Esophagus (tissue), 2 donors: ENCODE data around the gene SLC2A10. TPM values are rescaled to one million over a fixed set of nuclear protein-coding genes. Genes with fewer than 3 reads are reported as not detected.
"Not testable (repeated sequence)": the region's sequence is repeated elsewhere in the genome, so short reads cannot be mapped to it uniquely, and the experiment has no call there.

Source experiments
- H3K27ac ChIP-seq, 2 donors: one replicate each; pipeline ENCODE4 v1.5.1; 2013; ENCODE audit warnings: low read depth in 2 of 2, mild to moderate bottlenecking in 2 of 2, inconsistent platforms in 1 of 2, low read length in 1 of 2, moderate library complexity in 1 of 2
- H3K27me3 ChIP-seq, 2 donors: one replicate each; pipeline ENCODE4 v1.6.1; 2013; ENCODE audit warnings: low read length in 2 of 2, control low read depth in 1 of 2, mild to moderate bottlenecking in 1 of 2; ENCODE audit not compliant: insufficient read depth in 2 of 2, control insufficient read depth in 1 of 2
- H3K36me3 ChIP-seq, 2 donors: one replicate each; pipeline ENCODE4 v1.6.1; 2013; ENCODE audit warnings: low read length in 1 of 2; ENCODE audit not compliant: control insufficient read depth in 2 of 2, insufficient read depth in 2 of 2
- H3K4me1 ChIP-seq, 2 donors: one replicate each; pipeline ENCODE4 v1.6.1; 2013; ENCODE audit warnings: low read length in 1 of 2; ENCODE audit not compliant: control insufficient read depth in 2 of 2, insufficient read depth in 2 of 2
- H3K4me3 ChIP-seq, 2 donors: one replicate each; pipeline ENCODE4 v1.5.1; 2013; ENCODE audit warnings: low read length in 2 of 2, mild to moderate bottlenecking in 2 of 2, low read depth in 1 of 2, moderate library complexity in 1 of 2
- H3K9me3 ChIP-seq, 2 donors: one replicate each; pipeline ENCODE4 v1.6.1; 2013; ENCODE audit warnings: mild to moderate bottlenecking in 2 of 2, low read depth in 1 of 2, low read length in 1 of 2, moderate library complexity in 1 of 2; ENCODE audit not compliant: control insufficient read depth in 2 of 2, insufficient read depth in 1 of 2
- WGBS, 2 donors: extraction: QIAGEN DNeasy Blood & Tissue Kit; methylation state at CpG; one replicate each; pipeline ENCODE4 v1.1.7; 2013; 5-methylcytosine and 5-hydroxymethylcytosine counted together
- polyA plus RNA-seq, 2 donors: library from polyadenylated mRNA; stranded (reverse); fragments of 200-250 nt; gene quantifications; one replicate each; pipeline ENCODE4 v1.2.3, GENCODE V29; 2013
- donor health status: healthy with polysubstance abuse.
- donor health status: Bipolar disorder and iron deficiency.

Gene SLC2A10
- polyA plus RNA-seq, 2 donors = 2.6 to 5.4 TPM

DNA sequence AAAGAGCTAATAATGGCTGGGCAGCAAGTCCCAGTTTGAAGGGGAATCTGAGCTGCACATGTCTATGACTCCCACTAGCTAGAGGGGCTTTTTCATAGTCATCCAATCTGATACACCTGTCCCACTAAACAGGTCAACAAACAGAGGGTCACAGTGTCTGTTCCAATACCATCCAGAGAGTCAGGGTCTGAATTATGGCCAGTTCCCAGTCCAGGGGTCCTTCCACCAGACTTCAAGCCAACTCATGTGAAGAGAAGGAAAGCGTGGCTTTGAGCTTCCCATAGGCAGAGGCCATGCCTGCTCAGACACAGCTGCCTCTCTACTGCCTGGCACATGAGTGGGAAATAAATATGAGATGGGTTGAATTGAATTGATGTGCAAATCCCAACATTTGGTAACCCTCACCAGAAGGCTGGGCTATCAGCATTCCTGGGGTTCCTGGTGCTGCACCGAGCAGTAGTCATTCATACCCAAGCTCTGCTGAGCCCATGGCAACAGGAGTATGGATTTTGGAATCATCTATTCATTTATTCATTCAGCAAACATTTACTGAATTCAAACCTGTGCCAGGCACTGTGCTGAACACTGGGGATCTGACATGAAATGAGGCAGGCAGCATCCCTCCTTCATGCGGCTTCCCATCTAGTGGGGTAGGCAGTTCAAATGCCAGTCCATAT is 37.4 kb upstream of the SLC2A10 start:
- Histone ChIP-seq H3K36me3 (no peaks in the 10 kb centered on the region), H3K4me1 (no peaks in the 10 kb centered on the region), H3K27ac (no peak overlapping the region), H3K4me3 (no peak overlapping the region), H3K27me3 (no peaks in the 10 kb centered on the region), H3K9me3 (peaks cover 2 to 6% of the 10 kb centered on the region in 2 donors)
- 90 to 97% methylated on average over 3 of the region's 3 CpGs for WGBS, 2 donors

DNA sequence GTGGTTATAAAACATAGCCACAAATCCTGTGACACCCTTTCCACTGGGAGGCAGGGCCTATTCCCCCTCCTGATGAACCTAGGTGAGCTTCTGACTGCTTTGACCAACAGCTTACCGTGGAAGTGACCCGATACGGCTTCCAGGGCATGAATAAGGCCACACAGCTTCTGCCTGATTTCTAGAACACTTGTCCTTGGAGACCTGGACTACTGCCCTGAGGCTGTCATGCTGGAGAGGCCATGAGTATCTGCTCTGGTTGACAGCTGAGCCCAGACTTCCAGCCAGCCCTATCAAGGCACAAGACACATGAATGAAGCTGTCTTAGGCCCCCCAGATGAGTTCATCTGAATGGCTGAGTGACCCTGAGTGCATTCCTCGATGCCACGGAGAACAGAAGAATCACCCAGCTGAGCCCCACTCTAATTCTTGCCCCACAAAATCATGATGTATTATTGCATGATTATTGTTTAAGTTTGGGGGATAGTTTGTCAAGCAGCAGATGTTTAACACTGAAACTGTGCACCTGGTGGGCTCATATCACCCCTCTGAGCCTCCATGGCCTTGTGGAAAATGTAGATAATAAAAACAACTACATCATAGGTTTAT is 36.8 kb upstream of the SLC2A10 start:
- WGBS, 2 donors = 91 to 95% methylated on average over 5 of the region's 5 CpGs
- Histone ChIP-seq H3K4me3 (no peak overlapping the region), H3K9me3 (peaks cover 2 to 6% of the 10 kb centered on the region in 2 donors), H3K27ac (no peak overlapping the region), H3K4me1 (no peaks in the 10 kb centered on the region), H3K36me3 (no peaks in the 10 kb centered on the region), H3K27me3 (no peaks in the 10 kb centered on the region)

DNA sequence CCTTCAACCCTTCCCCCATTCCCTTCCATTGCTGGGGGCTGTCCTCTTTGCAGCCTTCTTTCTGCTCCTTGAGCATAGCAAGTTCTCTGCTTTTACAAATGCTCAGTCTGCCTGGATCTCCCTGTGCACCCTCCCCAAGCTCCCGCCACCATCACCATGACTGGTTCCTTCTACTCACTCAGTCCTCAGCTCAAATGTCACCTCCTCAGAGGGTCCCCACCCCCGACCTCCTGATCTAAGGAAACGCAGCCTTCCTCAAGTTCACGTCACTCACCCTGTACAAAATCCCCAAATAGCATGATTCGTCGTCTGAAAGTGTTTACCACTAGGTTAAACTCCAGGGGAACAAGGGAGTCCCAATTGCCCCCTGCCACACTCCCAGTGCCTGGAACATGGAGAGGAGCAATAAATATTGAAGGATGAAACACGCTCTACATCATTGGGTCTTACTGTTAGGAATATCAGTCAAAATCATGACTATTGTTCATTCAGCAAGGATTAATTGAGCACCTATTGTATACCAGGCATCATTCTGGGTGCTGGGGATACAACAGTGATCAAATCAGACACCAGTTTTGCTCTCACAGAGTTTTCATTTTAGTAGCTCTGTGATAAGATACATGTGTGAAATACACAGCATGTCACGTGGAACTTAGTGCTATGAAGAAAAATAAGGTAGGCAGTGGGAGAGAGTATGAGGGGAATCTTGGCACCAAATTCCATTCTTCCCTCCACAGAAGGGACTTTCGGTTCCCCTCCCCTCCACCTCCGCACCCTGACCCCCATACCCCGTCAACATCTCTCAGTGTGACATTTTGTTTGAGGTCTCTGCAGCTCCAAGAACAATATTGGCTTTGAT is 35.8 kb upstream of the SLC2A10 start:
- Histone ChIP-seq H3K4me1 (no peaks in the 10 kb centered on the region), H3K27ac (no peak overlapping the region), H3K36me3 (no peaks in the 10 kb centered on the region), H3K4me3 (no peak overlapping the region), H3K27me3 (no peaks in the 10 kb centered on the region), H3K9me3 (peaks cover 2 to 6% of the 10 kb centered on the region in 2 donors)
- 82 to 86% methylated on average over 11 of the region's 11 CpGs for WGBS, 2 donors

DNA sequence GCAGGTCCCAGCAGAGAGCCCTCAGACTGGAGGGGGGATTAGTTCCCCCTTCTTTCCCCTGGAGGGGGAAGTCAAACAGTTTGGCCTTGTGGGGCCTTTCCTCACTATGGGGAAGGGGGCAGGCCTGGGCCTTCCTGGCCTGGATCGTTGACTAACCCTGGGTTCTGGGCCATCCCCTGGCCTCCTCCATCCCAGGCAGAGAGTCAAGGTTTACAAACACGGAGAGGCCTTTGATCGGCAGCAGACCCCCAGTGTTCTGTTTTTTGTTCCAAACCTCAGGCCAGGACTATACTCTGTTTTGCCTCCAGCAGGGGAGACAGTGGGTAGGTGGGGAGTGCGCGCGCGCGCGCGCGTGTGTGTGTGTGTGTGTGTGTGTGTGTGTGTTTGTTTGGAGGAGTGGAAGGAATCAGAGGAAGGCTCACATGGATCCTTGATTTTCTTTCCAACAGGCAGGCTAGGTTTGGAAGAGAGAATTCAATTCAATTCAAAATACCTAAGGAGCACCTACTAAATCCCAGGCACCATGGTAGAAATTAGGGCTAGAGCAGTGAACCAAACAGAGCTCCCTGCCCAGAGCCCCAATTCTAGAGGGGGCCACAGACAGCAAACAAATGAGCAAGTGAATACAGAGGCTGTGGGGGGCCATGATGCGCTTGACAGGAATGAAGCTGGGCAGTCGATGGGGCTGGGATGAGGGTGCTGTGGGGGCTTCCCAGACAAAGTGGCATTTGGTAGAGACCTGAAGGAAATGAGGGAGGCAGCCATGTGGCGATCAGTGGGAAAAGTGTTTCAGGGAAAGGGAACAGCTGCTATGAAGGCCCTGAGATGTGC is 35.0 kb upstream of the SLC2A10 start:
- no peaks in the 10 kb centered on the region for H3K36me3 ChIP-seq
- no peak overlapping the region for H3K27ac ChIP-seq
- H3K27me3 ChIP-seq = no peaks in the 10 kb centered on the region
- H3K4me1 ChIP-seq = no peaks in the 10 kb centered on the region
- H3K4me3 ChIP-seq = no peak overlapping the region
- 69 to 82% methylated on average over 14 of the region's 14 CpGs for WGBS, 2 donors
- H3K9me3 ChIP-seq = peaks cover 2 to 6% of the 10 kb centered on the region in 2 donors

DNA sequence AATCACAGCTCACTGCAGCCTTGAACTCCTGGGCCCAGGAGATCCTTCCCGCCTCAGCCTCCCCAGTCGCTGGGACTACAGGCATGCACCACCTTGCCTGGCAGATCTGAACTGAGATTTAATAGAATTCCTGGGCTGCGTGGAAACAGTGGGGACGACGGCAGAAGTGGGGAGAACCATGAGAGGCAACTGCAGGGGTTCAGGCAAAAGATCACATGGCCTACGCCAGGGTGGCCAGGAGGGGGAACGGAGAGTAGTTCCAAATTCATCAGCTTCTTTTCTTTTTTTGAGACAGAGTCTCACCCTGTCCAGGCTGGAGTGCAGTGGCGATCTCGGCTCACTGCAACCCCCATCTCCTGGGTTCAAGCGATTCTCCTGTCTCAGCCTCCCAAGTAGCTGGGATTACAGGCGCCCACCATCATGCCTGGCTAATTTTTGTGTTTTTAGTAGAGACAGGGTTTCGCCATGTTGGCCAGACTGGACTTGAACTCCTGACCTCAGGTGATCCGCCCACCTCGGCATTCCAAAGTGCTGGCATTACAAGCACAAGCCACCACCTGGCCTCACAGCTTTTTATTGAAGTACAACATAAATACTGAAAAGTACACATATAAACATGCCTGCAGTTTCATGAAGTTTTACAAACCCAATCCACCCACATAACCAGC is 32.7 kb upstream of the SLC2A10 start:
- H3K27ac ChIP-seq, H3K27me3 ChIP-seq, H3K9me3 ChIP-seq, H3K4me1 ChIP-seq, H3K36me3 ChIP-seq, H3K4me3 ChIP-seq: not testable (repeated sequence)
- 88% methylated on average over 13 of the region's 14 CpGs for WGBS, 2 donors

DNA sequence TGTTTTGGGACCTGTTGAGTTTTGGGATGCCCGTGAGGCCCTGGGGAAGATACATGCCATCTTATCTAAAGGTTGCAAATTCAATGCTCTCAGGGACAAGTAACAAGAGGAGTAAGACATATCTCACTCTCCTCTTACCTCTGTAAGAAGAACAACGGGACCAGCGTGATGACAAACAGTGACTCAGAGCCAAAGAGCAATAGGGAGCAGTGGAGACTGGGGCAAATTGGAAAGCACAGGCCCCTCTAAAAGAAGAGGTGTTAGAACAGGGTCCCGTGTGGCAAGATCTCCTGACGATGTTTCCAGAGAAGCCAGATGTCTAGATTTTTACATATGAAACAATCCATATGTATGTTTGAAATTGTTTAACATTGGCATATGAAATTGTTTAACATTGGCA is 31.8 kb upstream of the SLC2A10 start:
- peaks cover 0 to under 1% of the 10 kb centered on the region in 2 donors for H3K9me3 ChIP-seq
- no peak overlapping the region for H3K4me3 ChIP-seq
- no peak overlapping the region for H3K27ac ChIP-seq
- peaks cover 0 to 3% of the 10 kb centered on the region in 2 donors for H3K36me3 ChIP-seq
- H3K27me3 ChIP-seq = no peaks in the 10 kb centered on the region
- H3K4me1 ChIP-seq = no peaks in the 10 kb centered on the region
- 77 to 86% methylated on average over 5 of the region's 5 CpGs for WGBS, 2 donors

DNA sequence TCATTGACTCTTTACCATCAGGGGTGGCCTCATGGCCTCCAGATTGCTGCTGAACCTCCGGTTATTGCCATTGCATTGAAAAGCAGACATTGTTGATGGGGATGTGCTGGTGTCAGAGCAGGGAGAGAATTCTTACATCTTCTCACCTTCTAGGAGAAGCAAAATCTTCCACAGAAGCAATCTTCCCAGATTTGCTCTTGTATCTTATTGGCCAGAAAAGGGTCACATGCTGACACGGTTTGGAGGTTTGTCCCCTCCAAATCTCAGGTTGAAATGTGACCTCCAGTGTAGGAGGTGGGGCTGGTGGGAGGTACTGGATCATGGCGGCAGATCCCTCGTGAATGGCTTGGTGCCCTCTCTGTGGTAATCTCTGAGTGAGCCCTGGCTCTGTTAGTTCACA is 30.9 kb upstream of the SLC2A10 start:
- Histone ChIP-seq H3K4me3 (no peak overlapping the region), H3K27ac (no peak overlapping the region), H3K36me3 (peaks cover 0 to 3% of the 10 kb centered on the region in 2 donors), H3K27me3 (no peaks in the 10 kb centered on the region), H3K4me1 (no peaks in the 10 kb centered on the region), H3K9me3 (peaks cover 0 to under 1% of the 10 kb centered on the region in 2 donors)
- 82 to 86% methylated on average over 4 of the region's 4 CpGs for WGBS, 2 donors

DNA sequence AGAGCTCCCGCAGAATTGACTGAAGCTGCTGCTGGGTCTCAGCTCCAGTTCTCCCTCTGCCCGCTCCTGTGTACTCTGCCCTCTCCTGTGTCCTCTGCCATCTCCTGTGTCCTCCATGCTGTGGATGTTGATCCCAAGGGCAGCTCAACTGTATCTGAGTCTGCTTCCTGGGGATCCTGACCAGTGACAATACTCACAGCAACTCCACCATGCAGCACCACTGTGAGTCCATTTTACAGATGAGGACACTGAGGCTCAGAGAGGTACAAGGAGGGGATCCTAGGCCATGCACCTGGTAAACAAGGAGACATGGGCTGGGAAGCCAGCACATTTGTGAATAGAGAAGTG is 28.8 kb upstream of the SLC2A10 start:
- Histone ChIP-seq H3K4me3 (no peak overlapping the region), H3K9me3 (peaks cover 0 to 3% of the 10 kb centered on the region in 2 donors), H3K4me1 (no peaks in the 10 kb centered on the region), H3K27ac (no peak overlapping the region), H3K27me3 (no peaks in the 10 kb centered on the region), H3K36me3 (peaks cover 0 to 3% of the 10 kb centered on the region in 2 donors)
- WGBS, 2 donors = 91 to 98% methylated on average over 2 of the region's 2 CpGs
